A673 (cell line): ENCODE data around the gene ERG. TPM values are rescaled to one million over a fixed set of nuclear protein-coding genes. Genes with fewer than 3 reads are reported as not detected.

Experiments
- BruUV-seq: library from RNA; stranded (reverse); fragments of 400-500 nt; replicated peaks from 2 replicates; lab custom pipeline; 2021; lab: Mats Ljungman, UMichigan
- CTCF ChIA-PET: fragments of 300-600 bp; sonication (Branson Sonifier 250); formaldehyde crosslinking; loops from one replicate; lab custom pipeline; 2022; ENCODE audit warnings: antibody characterized with exemption; lab: Charles Lee
- POLR2A ChIA-PET: fragments of 300-600 bp; sonication (Branson Sonifier 250); formaldehyde crosslinking; loops from one replicate; lab custom pipeline; 2022; ENCODE audit warnings: antibody characterized with exemption; ENCODE audit not compliant: low non-redundant PET; lab: Charles Lee
- DNase-seq: peaks from one replicate; pipeline ENCODE4 v3.0.0-alpha.2; 2015; ENCODE audit warnings: low spot score
- H3K27ac ChIP-seq: fragments of 200-600 bp; sonication (generic); 2 replicates; pipeline ENCODE4 v1.5.1; 2016; ENCODE audit warnings: mixed run types, low read depth, mild to moderate bottlenecking, mixed read lengths, antibody characterized with exemption, low read length; ENCODE audit not compliant: poor library complexity, severe bottlenecking
- H3K27me3 ChIP-seq: fragments of 200-600 bp; sonication (generic); replicated peaks from 2 replicates; pipeline ENCODE4 v1.6.1; 2017; ENCODE audit warnings: mixed run types, low read depth, mild to moderate bottlenecking, mixed read lengths, antibody characterized with exemption, low read length; ENCODE audit not compliant: insufficient read depth, poor library complexity
- H3K36me3 ChIP-seq: fragments of 200-600 bp; sonication (generic); 2 replicates; pipeline ENCODE4 v1.6.1; 2016; ENCODE audit warnings: mixed run types, mild to moderate bottlenecking, mixed read lengths, antibody characterized with exemption, low read length; ENCODE audit not compliant: insufficient read depth, poor library complexity, severe bottlenecking
- H3K4me1 ChIP-seq: fragments of 200-600 bp; sonication (generic); 2 replicates; pipeline ENCODE4 v1.6.1; 2017; ENCODE audit warnings: mixed run types, mild to moderate bottlenecking, mixed read lengths, antibody characterized with exemption, low read length; ENCODE audit not compliant: insufficient read depth, poor library complexity, severe bottlenecking
- H3K4me3 ChIP-seq: fragments of 200-600 bp; sonication (generic); 2 replicates; pipeline ENCODE4 v1.5.1; 2016; ENCODE audit warnings: low read depth, mixed run types, mild to moderate bottlenecking, mixed read lengths, low read length; ENCODE audit not compliant: poor library complexity, severe bottlenecking
- H3K9me3 ChIP-seq: fragments of 200-600 bp; sonication (generic); 2 replicates; pipeline ENCODE4 v1.6.1; 2016; ENCODE audit warnings: mixed run types, low read depth, mild to moderate bottlenecking, mixed read lengths, antibody characterized with exemption, low read length; ENCODE audit not compliant: poor library complexity, severe bottlenecking
- CTCF ChIP-seq: fragments of 300-800, 200-600 bp; sonication (generic); conservative IDR thresholded peaks from 2 replicates; pipeline ENCODE4 v1.5.1; 2017; ENCODE audit warnings: low read depth, mild to moderate bottlenecking, antibody characterized with exemption, low read length, moderate library complexity, mixed read lengths
- EZH2 ChIP-seq: fragments of 200-600 bp; sonication (generic); IDR thresholded peaks from 2 replicates; pipeline ENCODE4 v1.6.1; 2017; ENCODE audit warnings: borderline replicate concordance, low read depth, mild to moderate bottlenecking, mixed read lengths, antibody characterized with exemption, low read length; ENCODE audit not compliant: poor library complexity, severe bottlenecking
- intact Hi-C: fragments of 100-400 bp; cut with micrococcal nuclease; formaldehyde crosslinking; loops from one replicate; pipeline ENCODE4 v1.10.0; 2022; ENCODE audit not compliant: unreplicated experiment
- total RNA-seq: library from RNA; stranded (reverse); gene quantifications from 2 replicates; pipeline ENCODE4 v1.2.3, GENCODE V29; 2021

Gene ERG
- total RNA-seq, 1 experiment from 2014 or later = not detected

GRCh38 chr21:38376235-38376634, 122.0 kb downstream of the ERG start:
- no peak for DNase-seq
- Histone ChIP-seq H3K9me3 (no peaks in the 10 kb centered on the region), H3K4me3 (no peak overlapping the region), H3K27me3 (peaks cover 9% of the 10 kb centered on the region), H3K4me1 (no peaks in the 10 kb centered on the region), H3K27ac (no peak overlapping the region), H3K36me3 (no peaks in the 10 kb centered on the region)
- no TSS peak for BruUV-seq
- TF ChIP-seq CTCF (no peak), EZH2 (no peak)
- ChIA-PET CTCF (no interaction called here), POLR2A (no interaction called here)
- intact Hi-C loops = no loop called here

DNA sequence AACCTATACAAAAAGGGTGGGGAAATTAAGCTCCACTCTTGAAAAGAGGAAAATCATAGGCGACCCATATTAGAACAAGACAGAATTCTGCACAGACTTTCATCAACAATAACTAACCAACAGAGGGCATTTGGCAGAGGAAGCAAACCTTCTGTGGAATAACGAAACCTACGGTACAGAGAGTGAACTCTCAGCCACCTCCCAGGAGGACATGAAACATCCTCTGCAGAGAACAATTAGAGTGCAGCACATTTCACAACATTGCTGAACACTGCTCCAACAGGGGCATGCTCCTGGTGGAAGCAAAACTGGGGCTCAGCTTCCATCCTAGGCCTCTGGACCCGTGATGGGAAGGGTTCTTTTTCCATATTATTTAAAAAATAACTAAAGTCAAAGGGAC, 130.6 kb downstream of the ERG start:
- no peaks in the 10 kb centered on the region for H3K36me3 ChIP-seq
- ChIA-PET CTCF (no interaction called here), POLR2A (no interaction called here)
- no peaks in the 10 kb centered on the region for H3K9me3 ChIP-seq
- no peak for TF ChIP-seq CTCF
- no peak for TF ChIP-seq EZH2
- no peak overlapping the region for H3K27ac ChIP-seq
- intact Hi-C loops = no loop called here
- no peak overlapping the region for H3K4me3 ChIP-seq
- H3K4me1 ChIP-seq = no peaks in the 10 kb centered on the region
- H3K27me3 ChIP-seq = no peaks in the 10 kb centered on the region
- no TSS peak for BruUV-seq
- no peak for DNase-seq

GRCh38 chr21:38365521-38365920, 132.8 kb downstream of the ERG start:
- H3K27me3 ChIP-seq = no peaks in the 10 kb centered on the region
- no peak for TF ChIP-seq EZH2
- no peak for TF ChIP-seq CTCF
- CTCF ChIA-PET = no interaction called here
- POLR2A ChIA-PET = no interaction called here
- H3K36me3 ChIP-seq = no peaks in the 10 kb centered on the region
- no peak overlapping the region for H3K4me3 ChIP-seq
- no peaks in the 10 kb centered on the region for H3K4me1 ChIP-seq
- H3K27ac ChIP-seq = no peak overlapping the region
- BruUV-seq = no TSS peak
- no peaks in the 10 kb centered on the region for H3K9me3 ChIP-seq
- intact Hi-C loops = no loop called here
- DNase-seq = no peak
